GM23338 (cell line): ENCODE measurements around the gene GCDH.

Source experiments
- CREB1 ChIP-seq: fragments of 250-450 bp; sonication (Bioruptor Pico); IDR thresholded peaks from 2 replicates; pipeline ENCODE4 v1.5.0; 2020; ENCODE audit warnings: low read depth, mild to moderate bottlenecking, moderate library complexity
- CTCF ChIP-seq, 2 experiments: fragments of 200-600 bp in 1 of 2; sonication (generic) in 1 of 2; conservative IDR thresholded peaks; 2 replicates each; pipeline versions ENCODE4 v1.5.1 to v1.6.1; 2016 to 2017; ENCODE audit warnings: antibody characterized with exemption in 2 of 2, low read depth in 2 of 2, mild to moderate bottlenecking in 2 of 2, moderate library complexity in 1 of 2
- ETS1 ChIP-seq: IDR thresholded peaks from 2 replicates; pipeline ENCODE4 v1.6.1; 2016; ENCODE audit warnings: antibody characterized with exemption
- EZH2 ChIP-seq: fragments of 200-600 bp; sonication (generic); IDR thresholded peaks from one replicate; pipeline ENCODE4 v1.8.0; 2017; ENCODE audit warnings: antibody characterized with exemption, mild to moderate bottlenecking, low read depth; ENCODE audit not compliant: unreplicated experiment
- EZH2phosphoT487 ChIP-seq: fragments of 200-600 bp; sonication (generic); IDR thresholded peaks from one replicate; pipeline ENCODE4 v1.8.1; 2018; ENCODE audit warnings: antibody characterized with exemption; ENCODE audit not compliant: unreplicated experiment
- JUNB ChIP-seq: IDR thresholded peaks from one replicate; pipeline ENCODE4 v1.6.1; 2016; ENCODE audit warnings: antibody characterized with exemption; ENCODE audit not compliant: unreplicated experiment
- POLR2AphosphoS5 ChIP-seq: IDR thresholded peaks from 2 replicates; pipeline ENCODE4 v1.6.1; 2016; ENCODE audit warnings: antibody characterized with exemption, low read depth
- REST ChIP-seq: IDR thresholded peaks from one replicate; pipeline ENCODE4 v1.6.1; 2018; ENCODE audit warnings: antibody characterized with exemption; ENCODE audit not compliant: unreplicated experiment

- no peak for TF ChIP-seq CTCF (conservative IDR thresholded peaks at IDR 0.05; ENCODE audit: low read depth in 2 of 2)
- TF ChIP-seq EZH2, result no peak
- TF ChIP-seq CREB1 (CRISPR knock-in tag), result no peak
- no peak for TF ChIP-seq POLR2AphosphoS5
- TF ChIP-seq EZH2phosphoT487, result no peak
- no peak for TF ChIP-seq ETS1
- TF ChIP-seq REST, result no peak
- TF ChIP-seq JUNB, result no peak
Measured at GRCh38 chr19:12868540-12869112, 22.3 kb upstream of the GCDH start.
